GM19351 (cell line): ENCODE measurements around the gene NUDT13.

ENCODE experiments used
- ATAC-seq: cut with Tn5 transposase; IDR thresholded peaks from one replicate; pipeline ENCODE4 v1.9.1; 2021; ENCODE audit warnings: mild to moderate bottlenecking, moderate library complexity; ENCODE audit not compliant: unreplicated experiment

NUDT13 gene

DNA sequence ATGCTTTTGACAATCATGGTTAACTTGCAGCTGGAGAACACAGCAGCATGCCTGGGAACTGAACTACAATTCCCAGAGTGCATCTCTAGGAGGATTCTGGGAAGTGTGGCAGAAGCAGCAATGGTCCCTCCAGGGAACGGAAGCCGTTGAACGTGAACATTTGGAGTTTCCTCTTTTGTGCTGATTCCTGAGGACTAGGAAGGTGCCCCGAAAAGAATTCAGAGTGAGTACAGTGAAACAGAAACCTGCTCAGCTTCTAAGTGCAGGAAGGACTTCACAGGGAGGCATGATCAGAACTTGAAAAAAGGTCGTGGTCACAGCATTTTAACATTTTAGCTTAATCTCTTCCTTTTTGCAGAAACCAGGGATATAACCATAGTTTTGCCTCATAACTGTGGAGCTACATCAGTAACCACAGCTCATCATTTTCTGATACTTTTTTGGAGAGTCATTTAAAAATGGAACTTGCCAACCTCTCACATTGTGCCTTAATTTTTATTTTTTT lies at the start of gene NUDT13:
Gene NUDT13 (plus strand): TSS at position 111 of the 505 bp plus-strand sequence. CDS start 3,911 bp downstream, outside the sequence.
- ATAC-seq, result no peak

DNA sequence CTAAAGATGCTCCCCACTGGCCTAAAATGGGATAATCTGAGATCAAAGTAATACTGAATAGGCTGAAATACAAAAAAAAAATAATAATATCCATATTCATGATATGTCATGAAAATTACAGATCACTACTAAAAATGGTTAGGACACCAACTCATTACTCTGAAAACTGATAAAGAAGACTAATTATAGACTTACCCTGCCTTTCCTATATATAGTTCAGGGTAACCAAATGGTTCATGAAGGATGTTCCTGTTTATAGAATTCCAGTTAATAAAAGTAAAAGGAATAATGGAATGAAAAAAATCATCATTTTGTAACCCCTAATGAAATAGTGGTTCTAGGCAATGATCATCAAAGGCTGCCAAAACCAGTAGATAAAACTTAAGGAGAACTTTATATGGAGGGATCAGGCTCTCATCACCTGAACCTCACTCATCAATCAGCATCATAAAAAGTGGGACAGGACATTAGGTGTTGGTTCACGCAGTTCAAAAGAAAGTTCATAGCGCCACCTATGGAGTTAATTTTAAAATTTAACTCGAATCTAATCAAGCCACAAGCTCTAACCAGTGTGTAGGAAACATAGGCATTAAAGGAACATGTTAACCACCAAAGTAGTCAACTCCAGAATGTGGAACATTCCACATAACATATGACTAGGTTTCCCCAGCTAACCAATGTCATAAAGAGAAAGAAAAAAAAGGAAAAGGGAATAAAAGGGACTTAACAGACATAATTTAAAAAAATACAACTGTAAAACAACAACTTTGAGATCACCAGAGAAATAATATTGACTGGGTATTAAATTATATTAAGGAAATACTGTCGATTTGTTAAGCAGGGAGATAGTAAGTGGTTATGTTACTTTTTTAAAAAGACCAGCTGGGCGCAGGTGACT lies 49.3 kb upstream of the NUDT13 start:
- no peak for ATAC-seq

DNA sequence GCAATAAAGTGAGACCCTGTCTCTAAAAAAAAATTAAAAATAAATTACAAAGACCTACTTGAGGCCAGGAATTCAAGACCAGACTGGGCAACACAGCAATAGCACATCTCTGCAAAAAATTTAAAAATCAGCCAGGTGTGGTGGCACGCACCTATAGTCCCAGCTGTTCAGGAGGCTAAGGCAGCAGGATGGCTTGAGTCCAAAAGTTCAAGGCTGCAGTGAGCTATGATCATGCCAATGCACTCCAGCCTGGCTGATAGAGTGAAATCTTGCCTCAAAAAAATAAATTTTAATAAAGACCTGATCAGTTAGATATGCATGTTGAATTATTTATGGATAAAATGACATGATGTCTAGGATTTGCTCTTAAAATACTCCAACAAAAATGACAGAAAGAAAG lies 48.5 kb upstream of the NUDT13 start:
- no peak for ATAC-seq

DNA sequence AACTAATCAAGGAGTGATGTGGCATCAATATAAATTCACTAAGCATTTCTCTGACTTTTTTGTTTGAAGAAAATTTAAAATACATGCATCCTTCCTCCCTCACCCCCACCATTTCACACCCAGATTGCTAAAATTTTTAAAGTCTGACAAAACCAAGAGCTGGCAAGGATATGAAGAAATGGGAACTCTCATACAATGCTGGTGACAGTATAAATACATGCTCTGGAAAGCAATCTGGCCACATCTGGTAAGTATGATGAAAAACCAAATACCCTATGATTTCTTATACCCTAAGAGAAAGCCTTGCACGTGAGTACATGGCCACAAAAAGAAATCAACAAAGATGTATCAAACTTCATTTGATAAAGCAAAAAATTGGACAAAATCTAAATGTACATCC lies 44.8 kb upstream of the NUDT13 start:
- no peak for ATAC-seq

DNA sequence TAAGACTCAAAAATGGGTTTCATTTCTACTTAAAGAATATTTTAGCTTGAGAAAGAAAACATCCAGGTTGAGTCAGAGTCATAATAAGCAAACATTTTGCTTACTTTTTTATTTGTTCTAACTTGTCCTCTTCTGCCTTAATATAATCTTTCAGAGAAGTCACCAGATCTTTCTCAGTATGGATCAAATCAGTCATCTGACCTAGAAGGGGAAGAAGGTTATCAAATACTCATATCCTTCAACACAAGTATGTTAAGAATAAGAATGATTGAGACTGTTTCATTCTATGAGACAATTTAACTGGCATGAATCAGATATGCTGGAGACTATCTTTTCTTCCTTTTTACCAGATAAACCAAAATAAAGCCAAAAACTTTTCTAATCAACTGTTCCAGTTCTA lies 36.6 kb upstream of the NUDT13 start:
- no peak for ATAC-seq

DNA sequence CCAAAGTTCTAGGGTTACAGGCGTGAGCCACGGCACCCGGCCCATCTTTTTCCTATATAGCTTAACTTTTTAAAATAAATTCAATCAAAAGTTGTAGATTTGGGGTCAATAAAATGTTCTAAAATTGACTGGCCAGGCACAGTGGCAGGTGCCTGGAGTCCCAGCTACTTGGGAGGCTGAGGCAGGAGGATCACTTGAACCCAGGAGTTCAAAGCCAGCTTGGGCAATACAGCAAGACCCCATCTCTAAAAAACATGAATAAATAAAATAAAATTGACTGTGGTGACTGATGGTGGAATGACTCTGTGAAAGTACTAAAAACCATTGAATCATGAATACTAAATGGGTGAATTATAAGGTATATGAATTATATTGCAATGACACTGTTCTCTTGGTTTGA lies 34.4 kb upstream of the NUDT13 start:
- no peak for ATAC-seq

DNA sequence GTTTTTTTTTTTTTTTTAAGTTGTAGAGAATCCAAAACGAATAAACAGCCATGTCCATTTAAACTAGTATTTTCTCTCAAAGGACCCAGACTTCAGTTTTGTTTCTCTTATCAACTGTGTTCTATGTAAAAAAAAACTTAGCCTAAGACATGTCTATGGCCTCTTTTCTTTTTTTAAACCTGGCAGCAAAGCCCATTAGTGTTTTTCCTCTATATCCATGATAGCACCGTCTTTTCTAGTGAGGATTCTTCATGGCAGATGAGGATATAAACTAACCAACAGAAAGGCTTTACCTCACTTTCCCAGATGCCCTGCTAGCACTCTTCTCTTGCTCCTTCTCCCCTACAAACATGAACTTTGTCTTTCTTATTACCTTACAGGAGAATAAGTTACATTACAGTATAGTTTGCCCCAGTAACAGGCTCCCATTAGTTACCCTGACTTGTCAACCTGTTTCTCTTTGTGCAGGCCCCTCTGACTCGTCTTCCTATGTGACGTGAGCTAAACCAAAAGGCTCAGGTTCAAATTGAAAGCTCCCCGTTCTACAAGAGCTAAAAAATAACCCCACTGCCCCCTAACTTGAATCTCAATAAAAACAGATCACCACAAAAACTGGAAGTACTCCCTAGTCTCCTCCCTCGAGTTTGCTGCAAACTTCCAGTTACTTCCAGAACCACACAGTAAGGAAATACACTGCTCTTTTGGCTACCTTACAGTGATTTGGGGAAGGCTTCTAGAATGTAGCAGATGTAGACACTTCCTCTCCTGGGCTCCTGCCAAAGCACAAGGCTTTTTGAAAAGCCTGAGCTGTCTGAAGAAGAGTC lies 33.7 kb upstream of the NUDT13 start:
- no peak for ATAC-seq

DNA sequence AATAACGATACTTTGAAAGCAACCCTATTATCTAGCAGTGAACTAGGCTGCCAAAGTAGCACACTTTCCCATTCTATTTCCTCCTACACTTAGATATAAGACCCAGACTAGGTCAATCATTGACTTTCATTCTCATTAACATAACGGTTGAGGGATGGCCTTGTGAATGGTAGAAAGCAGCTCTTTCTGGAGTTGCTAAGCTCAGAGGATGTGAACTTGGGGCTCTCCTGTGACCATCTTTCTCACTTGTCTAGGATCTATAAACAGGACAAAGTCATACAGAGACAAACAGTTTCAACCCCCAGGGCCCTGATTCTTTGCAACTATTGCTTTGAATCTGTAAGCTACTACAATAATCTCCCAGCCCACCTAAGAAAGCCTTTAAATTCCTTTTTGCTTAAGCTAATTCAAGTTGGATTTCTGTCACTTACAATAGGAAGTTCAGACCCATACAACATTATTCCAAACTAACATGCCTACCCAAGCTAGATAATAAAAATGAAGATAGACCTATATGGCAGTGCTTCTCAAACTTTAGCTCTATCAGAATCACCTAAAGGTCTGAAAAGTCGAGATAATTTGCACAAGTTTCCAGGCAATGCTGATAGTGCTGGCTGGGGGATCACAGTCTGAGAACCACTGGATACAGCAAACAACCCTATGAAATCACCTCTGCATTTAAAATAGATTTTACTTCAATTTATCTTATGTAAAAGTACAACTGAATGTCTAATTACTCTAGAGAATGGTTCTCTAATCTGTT lies 30.3 kb upstream of the NUDT13 start:
- ATAC-seq, result no peak

DNA sequence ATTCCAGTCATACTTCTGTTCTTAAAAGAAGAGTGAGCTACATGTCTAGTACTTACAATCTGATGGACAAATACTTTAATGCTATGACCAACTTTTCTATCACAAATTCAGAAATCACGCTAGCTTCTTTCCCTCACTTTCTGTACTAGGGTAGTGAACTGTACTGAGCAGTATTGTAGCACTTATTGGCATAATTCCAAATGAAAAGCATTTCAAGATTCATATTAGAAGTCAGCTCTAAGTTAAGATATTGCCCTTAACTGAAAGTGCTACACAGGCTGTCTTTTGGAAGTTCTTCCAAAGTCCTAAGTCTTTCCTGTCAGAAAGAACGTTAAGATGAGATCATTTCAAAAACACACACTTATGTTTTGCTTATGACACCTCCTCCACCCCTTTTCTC lies 27.0 kb upstream of the NUDT13 start:
- ATAC-seq, result no peak

DNA sequence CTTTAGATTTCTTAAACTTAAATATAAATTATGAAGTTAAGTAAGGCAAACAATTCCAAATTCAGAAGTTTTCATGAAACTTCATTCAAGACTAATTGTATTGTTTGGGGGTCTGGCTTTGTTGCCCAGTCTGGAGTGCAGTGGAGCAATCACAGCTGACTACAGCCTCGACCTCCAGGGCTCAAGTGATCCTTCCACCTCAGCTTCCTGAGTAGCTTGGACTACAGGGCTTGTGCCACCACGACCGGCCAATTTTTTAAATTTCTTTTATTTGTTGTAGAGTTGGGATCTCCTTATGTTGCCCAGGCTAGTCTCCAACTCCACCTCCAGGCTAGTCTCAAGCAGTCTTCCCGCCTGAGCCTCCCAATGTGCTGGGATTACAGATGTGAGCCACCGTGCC lies 26.0 kb upstream of the NUDT13 start:
- no peak for ATAC-seq

DNA sequence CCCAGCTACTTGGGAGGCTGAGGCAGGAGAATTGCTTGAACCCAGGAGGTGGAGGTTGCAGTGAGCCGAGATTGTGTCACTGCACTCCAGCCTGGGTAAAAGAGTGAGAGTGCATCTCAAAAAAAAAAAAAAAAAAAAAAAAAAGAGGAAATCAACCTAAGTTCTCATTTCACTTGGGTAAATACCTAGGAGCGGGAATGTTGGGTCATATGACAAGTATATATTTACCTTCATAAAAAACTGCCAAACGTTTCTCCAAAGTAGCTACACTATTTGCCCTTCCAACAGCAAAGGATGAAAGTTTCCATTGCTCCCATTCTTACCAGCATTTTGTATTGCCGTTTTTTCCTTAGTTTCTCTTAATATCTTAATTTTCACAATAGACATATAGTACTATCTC lies 23.4 kb upstream of the NUDT13 start:
- ATAC-seq, result no peak

DNA sequence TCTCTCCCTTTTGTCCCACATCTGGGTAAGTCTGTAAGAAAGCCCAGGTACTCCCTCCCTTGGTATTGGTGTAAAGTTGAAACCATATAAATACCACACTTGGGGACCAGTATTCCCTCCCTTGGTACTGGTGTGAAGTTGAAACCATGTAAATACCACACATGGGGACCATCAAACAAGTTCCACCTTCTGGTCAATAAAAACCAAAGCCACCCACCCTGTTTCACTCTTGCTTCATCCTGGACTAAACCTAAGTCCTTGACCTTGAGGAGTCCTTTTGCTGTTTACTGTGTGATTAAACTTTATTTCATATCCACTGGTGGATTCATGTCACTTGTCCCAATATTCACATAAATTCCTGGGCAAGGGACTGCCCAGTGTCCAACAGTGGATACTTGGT lies 22.0 kb upstream of the NUDT13 start:
- ATAC-seq, result peak; percentile 55

DNA sequence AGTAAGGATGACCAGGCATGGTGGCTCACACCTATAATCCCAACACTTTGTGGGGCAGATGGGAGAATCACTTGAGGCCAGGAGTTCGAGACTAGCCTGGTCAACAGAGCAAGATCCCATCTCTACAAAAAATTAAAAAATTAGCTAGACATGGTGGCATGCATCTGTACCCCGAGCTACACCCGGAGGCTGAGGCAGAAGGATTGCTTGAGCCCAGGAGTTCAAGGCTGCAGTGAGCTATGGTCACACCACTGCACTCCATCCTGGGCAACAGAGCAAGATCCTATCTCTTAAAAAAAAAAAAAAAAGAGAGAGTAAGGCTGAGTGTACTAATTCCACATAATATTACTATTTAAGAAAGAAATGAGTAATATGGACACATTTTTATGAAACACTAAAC lies 17.4 kb upstream of the NUDT13 start:
- no peak for ATAC-seq

DNA sequence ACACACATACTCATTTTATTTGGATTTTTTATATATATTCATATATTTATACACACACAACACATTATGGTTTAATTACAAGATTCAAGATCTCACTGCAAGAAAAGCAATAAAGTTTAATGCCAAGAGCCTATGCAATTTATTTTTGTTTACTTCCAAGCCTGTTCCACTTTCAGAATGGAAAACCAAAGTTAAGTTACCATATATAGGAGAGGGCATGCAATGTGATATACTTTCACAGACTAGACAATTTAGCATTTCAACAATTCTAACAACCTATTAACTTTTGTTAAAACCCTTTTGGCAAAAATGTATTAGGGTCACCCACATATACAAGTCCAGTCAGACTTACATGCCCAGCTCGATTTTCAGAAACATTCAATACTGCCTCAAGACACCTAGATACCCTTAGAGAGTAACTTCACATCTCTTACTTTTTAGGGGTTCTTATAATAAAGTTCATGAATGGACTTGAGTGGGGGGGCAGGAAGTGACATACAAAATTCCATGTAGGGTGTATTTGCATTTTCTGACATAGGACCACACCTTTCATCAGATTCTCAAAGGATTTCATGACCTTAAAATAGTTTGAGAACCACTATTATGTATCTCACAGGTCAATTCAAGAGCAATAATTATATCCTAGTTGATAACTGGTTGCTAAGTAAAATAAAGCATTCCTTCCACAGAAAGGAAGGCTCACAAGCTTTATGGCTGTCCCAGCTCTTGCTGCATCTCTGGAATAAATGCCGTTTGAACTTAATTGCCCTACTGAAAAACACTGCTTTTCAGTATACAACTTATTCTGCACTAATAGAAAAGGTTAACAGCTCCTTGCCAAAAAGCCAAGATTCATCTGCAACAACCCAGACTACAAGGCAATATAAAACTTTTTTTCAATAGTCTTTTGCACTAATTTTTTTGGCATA lies 16.1 kb upstream of the NUDT13 start:
- no peak for ATAC-seq

DNA sequence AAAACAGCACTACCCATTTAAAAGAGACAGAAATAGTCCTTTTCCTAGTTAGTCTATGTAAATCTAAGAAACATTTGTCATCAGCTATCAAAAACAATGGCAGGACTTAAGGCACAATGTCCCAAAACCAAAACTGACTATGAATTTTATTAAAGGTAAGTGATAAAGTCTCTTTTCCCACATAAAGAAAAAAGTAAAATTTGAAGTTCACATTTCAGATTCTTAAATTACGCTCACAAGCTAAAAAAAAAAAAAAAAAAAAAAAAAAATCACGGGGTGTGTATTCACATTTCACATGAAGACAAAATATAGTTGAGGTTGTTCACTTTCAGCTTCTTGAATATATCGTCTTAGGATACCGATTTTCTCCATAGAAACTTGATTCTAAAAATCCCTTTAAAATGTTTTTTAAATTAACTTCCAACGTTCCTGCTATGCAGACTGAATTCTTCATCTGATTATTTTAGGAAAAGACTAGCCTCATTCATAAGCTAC lies 15.2 kb upstream of the NUDT13 start:
- no peak for ATAC-seq

DNA sequence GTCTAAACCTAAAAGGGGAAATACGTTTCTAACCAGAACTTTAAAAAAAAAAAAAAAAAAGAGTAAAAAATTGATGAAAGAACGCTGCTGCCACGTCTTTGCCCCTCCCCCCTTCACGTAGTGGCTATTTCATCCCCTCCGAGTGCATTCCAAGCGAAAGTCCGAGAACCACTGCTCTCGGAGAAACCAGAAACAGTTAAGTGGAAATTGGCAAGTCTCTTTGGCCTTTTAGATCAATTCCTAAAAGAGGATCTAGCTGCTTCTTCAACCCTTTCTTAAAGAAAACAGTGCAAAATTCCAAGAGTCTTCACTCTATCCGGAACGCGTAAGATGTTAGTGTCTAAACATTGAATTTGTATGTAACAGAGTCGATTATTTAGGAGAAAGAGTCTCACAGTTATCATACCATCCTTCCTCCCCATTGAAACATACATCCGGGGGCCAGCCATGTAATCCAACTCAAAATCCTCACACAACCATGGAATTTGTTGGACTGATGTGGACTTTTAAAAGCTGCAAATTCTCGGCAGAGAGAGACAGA lies 14.7 kb upstream of the NUDT13 start:
- no peak for ATAC-seq

DNA sequence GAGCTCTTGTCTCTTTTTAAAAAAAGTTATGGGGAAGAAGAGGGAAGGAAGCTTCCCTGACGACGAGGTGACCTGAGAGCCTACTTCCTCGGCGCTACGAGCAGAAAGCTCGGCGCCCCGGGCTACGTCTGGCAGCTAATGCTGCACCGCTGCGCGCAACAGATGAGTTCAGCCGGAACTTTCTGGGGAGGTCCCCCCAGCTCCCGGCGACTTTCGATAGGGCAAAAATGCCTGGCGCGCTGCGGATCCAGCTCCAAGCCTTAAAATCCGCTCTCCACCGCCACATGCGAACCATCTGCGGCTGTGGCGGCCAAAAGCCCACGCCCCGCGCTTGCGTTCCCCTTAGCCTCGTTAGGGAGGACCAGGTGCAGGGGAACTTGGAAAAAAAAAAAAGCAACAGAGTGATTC lies 14.2 kb upstream of the NUDT13 start:
- peak; percentile 36 for ATAC-seq

DNA sequence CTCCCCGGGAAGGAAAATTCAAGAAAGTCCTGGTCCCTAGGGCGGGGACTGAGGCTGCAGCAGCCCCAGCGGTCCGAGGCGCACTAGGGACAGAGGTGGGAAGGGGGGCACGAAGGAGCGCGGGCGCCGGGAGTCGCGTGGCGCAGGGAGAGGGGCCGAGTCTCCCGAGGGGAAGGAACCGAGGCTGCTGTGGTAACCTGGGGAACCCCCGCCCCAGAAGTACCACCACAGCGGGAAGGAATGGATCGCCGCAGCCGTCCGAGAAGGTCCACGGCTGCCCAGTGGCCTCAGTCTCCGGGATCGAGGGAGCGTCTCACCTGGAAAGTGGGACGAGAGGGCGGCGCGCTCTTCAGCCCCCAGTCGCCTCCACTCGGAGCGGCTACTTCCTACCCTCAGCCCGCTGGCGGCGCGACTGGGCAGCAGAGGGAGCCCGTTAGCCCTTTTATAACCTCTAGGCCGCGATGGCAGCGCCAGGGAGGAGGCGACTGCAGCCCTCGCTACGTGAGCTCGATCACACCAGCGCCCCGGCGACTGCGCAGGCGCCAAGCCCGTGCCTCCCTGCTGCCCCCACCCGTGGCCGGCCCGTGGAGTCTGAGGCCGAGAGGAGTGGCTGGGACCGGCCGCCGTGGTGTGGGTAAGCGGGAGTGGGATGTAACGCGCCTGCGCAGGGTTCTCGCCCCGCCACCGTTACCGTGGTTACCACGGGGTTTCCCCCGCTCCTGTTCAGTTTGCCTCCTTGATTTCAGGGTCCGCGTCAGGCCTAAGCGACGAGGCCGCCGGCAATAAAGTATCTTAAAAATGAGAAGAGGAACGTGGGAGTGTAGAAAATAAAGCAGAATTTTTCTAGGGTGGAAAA lies 13.6 kb upstream of the NUDT13 start, which contains the start of gene P4HA1:
Gene P4HA1 (minus strand): TSS at position 418 of the 856 bp plus-strand sequence. CDS start 21,983 bp downstream, outside the sequence.
- peak; percentile 84 for ATAC-seq
